Effector memory CD8-positive, alpha-beta T cell (primary cell): ENCODE results near the gene ANO2.

ENCODE experiments used
- ATAC-seq: fragments of 150-1000 bp; cut with Tn5 transposase; replicated peaks from 2 replicates; pipeline ENCODE4 v1.10.0; 2021; ENCODE audit warnings: mild to moderate bottlenecking, moderate library complexity
- DNase-seq, 3 experiments: peaks; one replicate each; pipeline ENCODE4 v3.0.0; 2021
- H3K27ac Mint-ChIP-seq, 2 donors: one replicate each; pipeline ENCODE4 v1.8.0; 2022; ENCODE audit warnings: mild to moderate bottlenecking in 2 of 2, mixed read lengths in 2 of 2, moderate library complexity in 2 of 2
- H3K27me3 Mint-ChIP-seq, 2 donors: one replicate each; pipeline ENCODE4 v1.8.0; 2022; ENCODE audit warnings: mixed read lengths in 2 of 2
- H3K36me3 Mint-ChIP-seq: one replicate; pipeline ENCODE4 v1.8.0; 2022; ENCODE audit warnings: mild to moderate bottlenecking, moderate library complexity, mixed read lengths; ENCODE audit not compliant: insufficient read depth
- H3K4me1 Mint-ChIP-seq, 2 donors: one replicate each; pipeline ENCODE4 v1.8.0; 2022; ENCODE audit warnings: low read depth in 2 of 2, mixed read lengths in 2 of 2
- H3K4me3 Mint-ChIP-seq, 2 donors: one replicate each; pipeline ENCODE4 v1.8.0; 2022; ENCODE audit warnings: mild to moderate bottlenecking in 2 of 2, mixed read lengths in 2 of 2, moderate library complexity in 2 of 2
- H3K9me3 Mint-ChIP-seq, 2 donors: one replicate each; pipeline ENCODE4 v1.8.0; 2022; ENCODE audit warnings: mixed read lengths in 2 of 2

ANO2 gene

DNA sequence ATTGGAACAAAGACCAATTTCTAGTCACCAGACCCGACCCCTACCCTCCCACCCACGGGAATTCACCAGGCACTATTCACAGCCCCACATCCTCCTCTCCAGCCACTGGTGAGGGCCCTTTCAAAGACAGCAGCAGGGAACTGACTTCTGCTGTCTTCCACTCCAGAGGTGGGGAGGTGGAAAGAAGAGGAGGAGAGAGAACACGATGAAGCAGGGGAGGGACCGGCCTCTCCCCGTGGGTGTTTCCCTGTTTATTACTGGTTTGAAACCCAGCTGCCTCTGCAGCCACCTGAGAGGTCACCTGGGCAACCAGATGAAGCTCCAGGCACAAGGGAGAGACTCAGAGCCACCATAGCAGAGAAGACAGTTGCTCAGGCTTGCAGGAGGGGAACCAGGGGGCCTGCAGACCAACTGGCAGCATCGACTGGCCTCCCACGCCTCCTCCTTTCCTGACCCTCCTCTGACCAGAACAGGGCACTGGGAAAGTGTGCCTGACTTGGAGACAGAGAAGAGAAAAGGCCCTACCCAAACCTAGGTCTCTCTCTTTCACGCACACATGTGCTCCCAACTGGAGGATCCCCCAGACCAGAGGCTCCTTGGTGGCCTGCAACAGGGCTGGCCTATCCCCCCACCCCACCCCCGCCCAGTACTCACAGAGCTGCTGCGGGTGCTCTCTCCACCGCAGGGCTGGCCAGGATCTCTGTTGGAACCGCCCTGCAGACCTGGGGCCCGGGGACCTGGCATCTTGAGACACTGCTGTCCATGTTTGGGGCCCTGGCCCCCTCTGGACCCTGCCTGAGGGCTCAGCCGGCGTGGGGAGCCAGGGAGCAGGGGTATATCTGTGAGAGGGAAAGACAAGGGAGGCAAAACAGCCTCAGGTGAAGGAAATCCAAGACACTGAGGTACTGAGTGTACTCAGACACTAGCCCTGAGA lies 22.8 kb downstream of the ANO2 start:
- Mint-ChIP-seq H3K27me3 (peaks cover 30 to 55% of the 10 kb centered on the region in 2 donors), H3K36me3 (no peaks in the 10 kb centered on the region), H3K4me1 (no peaks in the 10 kb centered on the region), H3K4me3 (no peak overlapping the region), H3K9me3 (no peaks in the 10 kb centered on the region), H3K27ac (no peak overlapping the region)
- no peak for ATAC-seq
- no peak for DNase-seq

DNA sequence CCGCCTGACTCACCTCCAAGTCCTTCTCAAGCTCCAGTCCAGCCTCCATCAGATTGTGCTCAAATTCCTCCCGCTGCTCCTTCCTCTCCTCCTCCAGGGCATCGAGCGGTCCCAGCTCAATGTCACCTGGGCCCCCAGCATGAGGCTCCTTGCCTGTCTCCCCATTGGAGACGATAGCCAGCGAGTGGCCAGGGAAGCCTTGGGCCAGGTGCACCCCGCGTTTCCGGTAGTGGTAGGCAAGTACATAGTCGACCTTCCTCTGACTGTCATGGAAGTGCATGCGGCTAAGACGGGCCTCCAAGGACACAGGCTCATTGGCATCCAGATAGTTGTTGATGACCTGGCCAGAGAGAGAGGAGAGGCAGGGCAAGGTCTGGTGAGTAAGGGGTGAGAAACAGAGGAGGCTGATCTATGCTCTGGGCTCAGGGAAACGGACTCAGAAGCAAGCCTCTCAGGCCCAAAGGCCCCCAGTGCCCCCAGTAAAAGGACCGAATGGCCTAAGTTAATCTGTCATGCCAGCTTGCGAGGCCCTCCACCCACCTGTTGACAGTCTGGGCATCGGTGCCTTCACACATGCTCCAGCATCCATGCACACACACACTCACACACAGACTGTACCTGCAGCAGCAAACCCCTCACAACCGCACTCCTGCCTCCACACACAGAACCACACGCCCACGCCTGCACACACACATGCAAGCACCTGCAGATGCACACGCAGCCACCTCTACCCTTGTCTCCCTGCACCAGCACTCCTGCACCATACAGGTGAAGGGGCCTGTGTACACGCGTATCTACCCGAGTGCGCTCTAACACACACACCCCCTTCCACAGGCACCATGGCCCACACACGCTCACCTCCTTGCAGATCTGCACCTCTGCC lies 23.8 kb downstream of the ANO2 start:
- Mint-ChIP-seq H3K36me3 (no peaks in the 10 kb centered on the region), H3K9me3 (no peaks in the 10 kb centered on the region), H3K27ac (no peak overlapping the region), H3K4me1 (no peaks in the 10 kb centered on the region), H3K4me3 (no peak overlapping the region), H3K27me3 (peaks cover 25 to 45% of the 10 kb centered on the region in 2 donors)
- DNase-seq (no peak), ATAC-seq (no peak)

DNA sequence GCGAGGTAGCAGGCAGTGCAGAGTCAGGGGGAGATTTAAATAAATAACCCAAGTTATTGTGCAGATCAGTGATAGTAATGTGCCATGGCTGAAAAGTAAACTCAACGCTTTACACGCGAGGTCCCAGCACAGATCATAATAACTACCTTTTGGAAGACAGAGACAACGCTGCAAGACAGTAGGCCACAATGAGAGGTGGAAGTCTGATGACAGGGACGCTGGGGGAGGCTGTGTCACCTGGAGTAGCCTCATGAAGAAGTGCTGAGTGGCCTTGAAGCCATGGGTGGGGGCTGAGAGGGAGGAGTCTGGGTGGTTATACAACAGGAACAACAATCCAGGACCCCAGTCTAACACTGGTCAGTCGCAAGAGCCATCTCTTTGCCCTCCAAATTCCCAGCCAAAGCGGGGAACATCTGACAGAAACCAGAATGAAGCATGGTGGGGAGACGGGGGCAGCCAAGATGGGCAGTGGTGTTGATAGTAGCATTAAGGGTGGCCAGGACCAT lies 28.2 kb downstream of the ANO2 start:
- Mint-ChIP-seq H3K9me3 (no peaks in the 10 kb centered on the region), H3K36me3 (no peaks in the 10 kb centered on the region), H3K4me1 (no peaks in the 10 kb centered on the region), H3K27me3 (peaks cover 29 to 50% of the 10 kb centered on the region in 2 donors), H3K27ac (no peak overlapping the region), H3K4me3 (no peak overlapping the region)
- no peak for ATAC-seq
- DNase-seq = no peak

DNA sequence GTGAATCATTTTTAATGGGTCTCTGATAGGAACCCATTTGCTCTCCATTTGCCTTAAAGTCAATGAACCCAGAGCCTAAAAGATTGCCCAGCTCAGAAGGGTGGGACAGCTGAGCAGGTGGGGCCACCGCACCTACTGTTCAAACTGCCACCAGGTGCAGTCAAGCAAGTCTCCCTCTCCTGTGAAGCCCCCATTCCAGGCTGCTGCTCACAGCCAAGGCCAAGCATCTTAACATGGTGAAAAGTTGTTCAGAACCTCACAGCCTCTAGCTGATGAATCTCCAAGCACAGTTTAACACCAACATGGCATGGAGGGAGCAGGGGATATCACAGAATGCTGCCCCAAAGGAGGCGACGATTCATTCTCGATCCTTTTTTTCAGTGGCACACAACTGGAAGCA lies 29.5 kb downstream of the ANO2 start:
- Mint-ChIP-seq H3K9me3 (no peaks in the 10 kb centered on the region), H3K4me3 (no peak overlapping the region), H3K27ac (no peak overlapping the region), H3K4me1 (no peaks in the 10 kb centered on the region), H3K36me3 (no peaks in the 10 kb centered on the region), H3K27me3 (peaks cover 34 to 51% of the 10 kb centered on the region in 2 donors)
- DNase-seq (no peak), ATAC-seq (no peak)

DNA sequence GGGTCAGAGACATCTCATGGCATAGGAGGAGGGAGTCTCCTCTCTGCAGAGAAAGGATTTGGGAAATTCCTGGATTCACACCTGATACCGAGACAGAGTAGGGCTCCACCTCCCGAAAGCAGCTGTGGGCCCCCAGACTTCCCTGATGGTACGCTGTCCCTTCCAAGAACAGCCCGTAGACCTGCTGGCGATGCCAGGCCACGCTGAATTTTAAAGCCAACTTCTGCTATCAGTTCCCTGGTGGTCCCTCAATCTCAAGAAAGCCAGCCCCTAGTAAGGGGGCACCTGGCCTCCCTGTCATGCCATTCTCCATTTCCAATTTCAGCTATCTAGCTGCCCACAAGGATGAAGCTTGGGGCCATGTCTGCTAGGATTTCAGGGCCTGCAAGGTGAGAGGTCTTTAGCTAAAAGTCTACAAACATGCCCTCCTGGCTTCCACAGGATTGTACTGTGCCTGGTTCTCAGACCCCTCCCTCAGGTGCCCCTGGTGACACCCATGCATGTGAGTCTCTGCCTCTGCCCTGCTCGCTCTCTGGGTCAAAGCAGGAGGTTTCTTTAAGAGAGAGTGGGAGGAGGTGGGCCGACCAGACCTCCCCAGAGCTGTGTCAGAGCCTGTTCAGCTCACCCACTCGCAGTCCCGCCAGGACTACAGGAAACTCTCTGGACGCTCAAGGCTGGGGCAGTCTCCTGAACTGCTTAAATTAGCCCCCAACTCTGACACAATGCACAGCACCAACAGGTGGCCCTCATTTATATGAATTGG lies 30.5 kb downstream of the ANO2 start:
- ATAC-seq (no peak), DNase-seq (no peak)
- Mint-ChIP-seq H3K4me1 (no peaks in the 10 kb centered on the region), H3K36me3 (no peaks in the 10 kb centered on the region), H3K4me3 (no peak overlapping the region), H3K27me3 (peaks cover 27 to 53% of the 10 kb centered on the region in 2 donors), H3K9me3 (no peaks in the 10 kb centered on the region), H3K27ac (no peak overlapping the region)

DNA sequence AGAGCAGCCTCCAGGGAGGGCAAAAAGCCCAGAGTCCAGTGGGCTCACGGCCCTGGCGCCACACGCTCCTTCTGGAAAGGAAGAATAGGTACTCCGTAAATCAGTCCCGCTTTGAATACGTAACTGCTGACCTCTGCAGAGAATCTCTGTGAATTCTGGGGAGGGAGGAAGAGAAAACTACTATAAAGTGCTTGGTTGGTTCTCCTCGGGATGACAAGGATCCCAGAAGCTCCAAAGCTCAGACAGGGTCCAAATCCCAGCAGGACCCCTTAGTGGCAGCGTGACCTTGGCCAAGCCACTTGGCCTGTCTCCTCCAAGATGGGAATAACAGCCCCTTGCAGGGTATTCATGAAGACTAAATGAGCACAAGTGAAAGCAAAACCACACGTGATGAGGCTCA lies 31.7 kb downstream of the ANO2 start:
- Mint-ChIP-seq H3K27me3 (peaks cover 27 to 56% of the 10 kb centered on the region in 2 donors), H3K27ac (no peak overlapping the region), H3K4me3 (no peak overlapping the region), H3K4me1 (no peaks in the 10 kb centered on the region), H3K36me3 (peaks cover 1% of the 10 kb centered on the region), H3K9me3 (no peaks in the 10 kb centered on the region)
- ATAC-seq (no peak), DNase-seq (no peak)

DNA sequence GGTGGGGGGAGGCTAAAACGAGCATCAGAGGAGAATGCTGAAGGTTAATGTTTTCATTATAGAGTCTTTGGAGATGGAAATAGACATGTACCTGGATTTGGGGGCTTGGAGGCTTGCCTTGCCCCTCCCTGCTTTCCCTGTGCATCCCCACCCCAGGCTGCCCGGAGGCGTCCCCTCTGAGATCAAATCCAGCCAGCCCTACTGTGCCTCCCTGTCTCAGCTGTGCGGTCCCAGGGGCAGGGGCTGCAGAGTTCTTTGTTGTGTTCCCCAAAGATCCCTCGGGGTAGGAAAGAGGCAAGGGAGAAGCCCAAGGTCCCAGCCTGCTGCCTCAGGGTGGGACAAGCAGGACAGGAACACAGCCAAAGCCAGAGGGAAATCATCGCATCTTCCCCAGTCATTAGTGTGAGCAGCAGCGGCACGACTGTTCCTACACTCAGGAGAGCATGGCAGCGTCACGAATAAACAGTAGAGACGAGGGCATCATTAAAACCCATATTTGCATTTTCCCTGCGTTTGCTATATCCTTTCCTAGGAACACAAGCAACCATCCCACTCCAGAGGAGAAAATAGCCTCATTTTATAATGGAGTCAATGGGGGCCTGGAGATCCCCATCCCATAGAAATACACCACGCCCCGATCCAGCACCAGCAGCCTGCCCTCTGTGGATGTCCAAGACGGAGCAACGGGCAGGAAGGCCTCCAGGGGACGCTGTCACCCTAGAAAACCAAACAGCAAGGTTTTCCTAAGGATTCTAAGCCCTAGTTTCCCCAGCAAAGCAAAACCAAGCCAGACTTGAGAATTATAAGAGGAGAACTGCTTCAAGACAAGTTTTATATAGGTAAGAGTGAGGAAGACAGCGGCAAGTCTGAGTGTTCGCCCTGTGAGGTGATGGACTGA lies 32.4 kb downstream of the ANO2 start:
- ATAC-seq (no peak), DNase-seq (no peak)
- H3K4me3 Mint-ChIP-seq = no peak overlapping the region
- H3K27ac Mint-ChIP-seq = no peak overlapping the region
- H3K27me3 Mint-ChIP-seq = peaks cover 33 to 62% of the 10 kb centered on the region in 2 donors
- H3K9me3 Mint-ChIP-seq = no peaks in the 10 kb centered on the region
- H3K36me3 Mint-ChIP-seq = peaks cover 4% of the 10 kb centered on the region
- no peaks in the 10 kb centered on the region for H3K4me1 Mint-ChIP-seq

DNA sequence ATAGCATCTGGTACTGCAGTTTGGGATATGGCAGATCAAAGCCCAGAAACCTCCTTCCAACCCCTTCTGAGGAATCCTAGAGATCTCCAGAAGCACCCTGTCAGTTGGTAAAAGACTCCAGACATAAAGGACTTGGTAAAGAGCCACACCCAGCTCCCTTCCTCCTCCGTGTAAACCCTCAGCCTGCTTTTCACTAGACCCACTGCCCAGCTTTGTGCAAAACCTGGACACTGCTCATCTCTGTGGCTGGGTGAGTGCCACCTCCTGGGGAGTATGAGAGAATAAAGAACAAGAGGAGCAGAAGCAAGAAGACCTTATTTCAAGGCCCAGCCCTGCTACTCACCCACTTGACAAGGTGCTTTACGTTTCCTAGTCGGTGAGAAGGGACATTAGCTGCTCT lies 33.0 kb downstream of the ANO2 start:
- no peaks in the 10 kb centered on the region for H3K9me3 Mint-ChIP-seq
- no peak overlapping the region for H3K27ac Mint-ChIP-seq
- no peak for ATAC-seq
- H3K4me3 Mint-ChIP-seq = no peak overlapping the region
- DNase-seq = no peak
- peaks cover 34 to 63% of the 10 kb centered on the region in 2 donors for H3K27me3 Mint-ChIP-seq
- peaks cover 4% of the 10 kb centered on the region for H3K36me3 Mint-ChIP-seq
- H3K4me1 Mint-ChIP-seq = no peaks in the 10 kb centered on the region

DNA sequence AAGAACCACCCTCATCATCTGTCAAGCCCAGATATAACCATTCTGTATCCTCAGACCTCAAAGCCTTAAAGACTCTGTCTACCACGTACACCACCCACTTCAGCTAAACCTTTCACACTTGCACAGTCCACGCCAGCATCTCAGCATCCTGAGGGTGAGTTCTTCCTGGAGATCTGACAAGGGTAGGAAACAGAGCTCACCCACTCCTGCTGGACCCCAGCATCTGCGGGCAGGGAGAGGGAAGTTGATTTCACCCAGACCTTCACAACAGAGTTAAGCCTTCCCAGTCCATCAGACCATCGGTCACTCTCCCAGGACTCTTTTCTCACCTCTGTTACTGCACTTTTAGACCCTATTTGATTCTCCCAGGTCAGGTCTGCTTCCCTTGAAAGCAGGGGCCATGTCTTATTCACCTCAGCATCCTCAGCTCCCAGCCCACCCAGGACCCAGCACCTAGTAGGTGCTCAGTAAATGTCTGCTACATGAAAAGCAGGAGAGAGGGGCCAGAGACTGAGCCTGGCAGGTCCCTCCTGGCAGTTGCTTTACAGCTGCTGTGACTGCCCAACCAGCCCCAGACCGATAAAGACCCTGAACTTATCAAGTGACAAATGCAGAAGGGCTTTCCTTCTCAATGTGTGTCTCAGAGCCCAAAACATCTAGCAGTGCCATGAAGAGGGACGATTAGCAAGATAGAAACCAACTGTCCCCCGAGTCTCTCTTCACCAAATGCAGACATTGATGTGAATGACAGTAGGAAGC lies 34.1 kb downstream of the ANO2 start:
- no peaks in the 10 kb centered on the region for H3K4me1 Mint-ChIP-seq
- H3K9me3 Mint-ChIP-seq = no peaks in the 10 kb centered on the region
- H3K27ac Mint-ChIP-seq = no peak overlapping the region
- ATAC-seq (no peak), DNase-seq (no peak)
- H3K27me3 Mint-ChIP-seq = peaks cover 34 to 66% of the 10 kb centered on the region in 2 donors
- peaks cover 4% of the 10 kb centered on the region for H3K36me3 Mint-ChIP-seq
- no peak overlapping the region for H3K4me3 Mint-ChIP-seq

DNA sequence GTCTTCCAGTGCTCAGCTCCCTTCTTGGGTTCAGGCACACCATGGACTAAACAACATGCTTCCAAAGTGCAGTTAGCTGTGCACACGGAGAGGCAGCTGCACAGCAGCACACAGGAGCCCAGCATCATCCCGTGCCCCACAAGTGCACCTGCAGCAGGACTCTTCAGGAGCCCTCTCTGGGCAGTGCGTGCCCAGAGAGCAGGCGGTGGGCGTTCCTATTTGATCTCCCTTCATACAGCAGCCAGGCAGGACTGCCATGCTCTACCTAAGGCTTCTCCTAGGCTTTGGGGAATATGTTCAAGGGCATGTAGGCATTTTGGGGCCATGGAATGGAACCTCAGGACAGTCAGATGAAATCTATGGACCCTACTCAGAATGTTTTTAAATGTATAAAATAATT lies 35.5 kb downstream of the ANO2 start:
- Mint-ChIP-seq H3K4me3 (no peak overlapping the region), H3K36me3 (peaks cover 4% of the 10 kb centered on the region), H3K4me1 (no peaks in the 10 kb centered on the region), H3K27me3 (peaks cover 38 to 71% of the 10 kb centered on the region in 2 donors), H3K9me3 (no peaks in the 10 kb centered on the region), H3K27ac (no peak overlapping the region)
- DNase-seq (no peak), ATAC-seq (no peak)

DNA sequence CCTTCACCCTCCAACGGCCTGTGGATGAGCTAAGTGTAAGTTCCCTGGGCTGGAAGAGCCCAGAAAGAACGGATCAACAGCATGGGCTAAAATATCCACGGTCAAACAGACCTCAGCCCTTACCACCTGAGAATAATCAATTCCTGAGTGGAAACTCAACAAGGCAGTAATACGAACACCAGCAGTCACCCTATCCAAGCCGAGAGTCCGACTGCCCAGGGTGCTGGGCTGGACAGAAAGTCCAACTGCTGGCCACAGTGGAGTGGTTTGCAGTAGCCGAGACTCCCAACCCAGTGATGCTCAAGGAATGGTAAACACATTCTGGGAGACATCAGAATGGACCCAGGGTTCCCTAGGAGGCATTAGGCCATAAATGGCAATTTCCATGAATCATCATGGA lies 36.8 kb downstream of the ANO2 start:
- peaks cover 4% of the 10 kb centered on the region for H3K36me3 Mint-ChIP-seq
- no peaks in the 10 kb centered on the region for H3K4me1 Mint-ChIP-seq
- no peak overlapping the region for H3K27ac Mint-ChIP-seq
- H3K27me3 Mint-ChIP-seq = peaks cover 41 to 76% of the 10 kb centered on the region in 2 donors
- no peaks in the 10 kb centered on the region for H3K9me3 Mint-ChIP-seq
- H3K4me3 Mint-ChIP-seq = no peak overlapping the region
- DNase-seq = no peak
- ATAC-seq = no peak

DNA sequence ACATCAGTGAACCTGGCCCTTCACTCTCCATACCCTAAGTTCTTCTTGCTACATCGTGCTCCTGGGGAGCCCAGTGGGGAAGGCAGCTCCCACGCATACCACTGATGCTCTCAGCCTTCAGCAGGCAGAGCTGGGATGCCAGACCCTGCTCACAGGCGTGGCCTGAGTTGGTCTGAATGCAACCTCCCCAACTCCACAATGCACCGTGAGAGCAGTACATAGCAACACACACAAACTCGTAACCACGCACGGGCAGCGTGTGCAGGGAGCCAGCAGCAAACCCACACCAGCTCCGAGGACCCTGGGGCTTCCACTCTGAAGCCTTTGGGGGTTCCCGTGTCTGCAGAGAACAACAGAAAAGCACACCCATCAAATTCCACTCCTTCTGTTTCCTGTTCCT lies 37.3 kb downstream of the ANO2 start:
- Mint-ChIP-seq H3K4me1 (no peaks in the 10 kb centered on the region), H3K27me3 (peaks cover 37 to 72% of the 10 kb centered on the region in 2 donors), H3K9me3 (no peaks in the 10 kb centered on the region), H3K27ac (no peak overlapping the region), H3K4me3 (no peak overlapping the region), H3K36me3 (peaks cover 4% of the 10 kb centered on the region)
- ATAC-seq = no peak
- no peak for DNase-seq
